HG02610 (cell line): ENCODE results near the gene ANXA6.
A peak's percentile ranks its signal among the peaks of the same experiment; 100 is the strongest.

Source experiments
- ATAC-seq: cut with Tn5 transposase; IDR thresholded peaks from one replicate; pipeline ENCODE4 v1.9.1; 2021; ENCODE audit warnings: mild to moderate bottlenecking, moderate library complexity; ENCODE audit not compliant: unreplicated experiment

Gene ANXA6

DNA sequence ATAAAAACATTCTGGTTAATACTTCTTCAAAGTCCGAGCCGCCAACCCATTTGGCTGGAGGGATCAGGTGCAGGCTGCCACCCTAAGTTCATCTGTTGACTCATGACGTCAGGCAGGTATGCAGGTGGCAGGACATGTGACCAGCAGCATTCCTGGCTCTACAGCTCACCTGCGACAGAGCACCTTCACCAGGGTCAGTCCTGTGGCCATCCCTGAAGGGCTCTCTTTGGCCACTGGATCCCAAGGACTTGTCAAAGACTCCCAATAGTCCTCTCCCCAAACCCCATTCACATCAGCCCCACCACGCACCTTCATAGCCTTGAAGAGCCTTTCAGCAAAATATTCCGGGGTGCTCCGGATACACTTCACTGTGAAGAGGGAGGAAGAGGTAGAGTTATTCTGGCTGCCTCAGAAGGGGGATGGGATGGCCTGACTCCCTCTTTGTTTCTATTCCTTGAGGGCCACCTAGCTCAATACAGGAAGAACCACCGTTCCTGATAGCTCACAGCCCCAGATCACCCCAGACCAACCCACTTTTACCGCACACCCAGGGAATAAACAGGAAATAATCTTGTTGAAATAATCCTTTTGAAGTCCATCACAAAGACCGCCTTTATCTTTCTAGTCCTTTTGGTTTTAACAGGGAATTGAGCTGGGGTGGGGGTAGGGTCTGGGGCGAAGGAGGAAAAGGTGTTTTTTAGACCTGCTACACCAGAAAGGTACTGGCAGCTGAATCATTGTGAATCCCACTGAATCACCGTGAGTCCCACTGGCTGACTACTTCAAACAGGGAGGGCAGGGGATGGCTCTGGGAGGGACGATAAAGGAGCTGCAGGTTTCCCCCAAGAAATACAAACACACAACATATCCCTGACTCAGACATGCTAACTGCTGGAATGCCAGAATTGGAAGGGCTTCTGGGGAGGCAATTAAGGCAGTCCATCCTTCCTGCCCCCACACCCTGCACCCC, 26.4 kb downstream of the ANXA6 start:
- no peak for ATAC-seq

DNA sequence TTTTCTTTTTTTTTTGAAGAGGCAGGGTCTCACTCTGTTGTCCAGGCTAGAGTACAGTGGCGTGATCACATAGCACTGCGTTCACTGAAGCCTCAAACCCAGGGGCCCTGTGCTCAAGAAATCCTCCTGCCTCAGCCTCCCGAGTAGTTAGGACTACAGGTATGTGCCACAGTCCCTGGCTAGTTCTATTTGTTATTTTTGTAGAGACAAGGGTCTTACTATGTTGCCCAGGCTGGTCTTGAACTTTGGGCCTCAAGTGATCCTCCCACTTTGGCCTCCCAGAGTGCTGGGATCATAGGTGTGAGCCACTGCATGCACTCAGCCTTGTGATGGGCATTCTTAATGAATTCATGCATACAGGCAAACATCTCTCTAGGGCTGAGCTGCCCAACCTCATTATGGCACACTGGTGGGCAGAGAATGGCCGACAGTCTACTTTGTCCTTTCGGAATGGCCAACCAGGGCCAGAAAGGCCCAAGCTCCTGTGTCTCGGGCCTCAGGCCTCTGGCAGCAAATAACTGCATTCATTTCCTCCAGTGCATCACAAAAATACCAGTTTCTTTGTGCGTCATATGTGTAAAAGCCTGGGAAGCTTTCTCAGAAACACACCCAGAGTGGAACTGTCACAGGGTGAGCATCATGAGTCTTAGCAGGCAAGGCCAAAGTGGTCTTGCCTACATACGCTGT, 27.2 kb downstream of the ANXA6 start:
- no peak for ATAC-seq

- no peak for ATAC-seq
These were observed 28.8 kb downstream of the ANXA6 start for GRCh38 chr5:151128817-151129216.

GRCh38 chr5:151127926-151128325, 29.7 kb downstream of the ANXA6 start:
- no peak for ATAC-seq

- ATAC-seq, result no peak
These were observed 31.4 kb downstream of the ANXA6 start for GRCh38 chr5:151126199-151126645.

DNA sequence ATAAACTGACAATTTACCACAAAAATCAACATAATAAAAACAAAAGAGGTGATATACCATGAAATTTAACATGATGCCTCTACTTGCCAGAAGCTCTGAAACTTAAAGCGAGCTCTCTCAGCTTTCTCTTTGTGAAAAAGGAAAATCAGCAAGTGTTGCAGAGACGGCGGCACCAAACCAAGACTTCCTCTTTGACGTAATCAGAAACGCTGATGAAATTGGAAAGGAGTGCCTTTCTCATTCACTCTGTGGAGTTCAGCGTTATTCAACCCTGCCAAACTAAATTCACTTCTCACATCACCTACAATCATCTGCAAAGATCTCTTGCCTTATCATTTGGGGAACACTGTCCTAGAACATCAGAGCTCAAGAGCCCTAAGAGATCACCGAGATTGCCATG, 32.2 kb downstream of the ANXA6 start:
- ATAC-seq, result no peak

DNA sequence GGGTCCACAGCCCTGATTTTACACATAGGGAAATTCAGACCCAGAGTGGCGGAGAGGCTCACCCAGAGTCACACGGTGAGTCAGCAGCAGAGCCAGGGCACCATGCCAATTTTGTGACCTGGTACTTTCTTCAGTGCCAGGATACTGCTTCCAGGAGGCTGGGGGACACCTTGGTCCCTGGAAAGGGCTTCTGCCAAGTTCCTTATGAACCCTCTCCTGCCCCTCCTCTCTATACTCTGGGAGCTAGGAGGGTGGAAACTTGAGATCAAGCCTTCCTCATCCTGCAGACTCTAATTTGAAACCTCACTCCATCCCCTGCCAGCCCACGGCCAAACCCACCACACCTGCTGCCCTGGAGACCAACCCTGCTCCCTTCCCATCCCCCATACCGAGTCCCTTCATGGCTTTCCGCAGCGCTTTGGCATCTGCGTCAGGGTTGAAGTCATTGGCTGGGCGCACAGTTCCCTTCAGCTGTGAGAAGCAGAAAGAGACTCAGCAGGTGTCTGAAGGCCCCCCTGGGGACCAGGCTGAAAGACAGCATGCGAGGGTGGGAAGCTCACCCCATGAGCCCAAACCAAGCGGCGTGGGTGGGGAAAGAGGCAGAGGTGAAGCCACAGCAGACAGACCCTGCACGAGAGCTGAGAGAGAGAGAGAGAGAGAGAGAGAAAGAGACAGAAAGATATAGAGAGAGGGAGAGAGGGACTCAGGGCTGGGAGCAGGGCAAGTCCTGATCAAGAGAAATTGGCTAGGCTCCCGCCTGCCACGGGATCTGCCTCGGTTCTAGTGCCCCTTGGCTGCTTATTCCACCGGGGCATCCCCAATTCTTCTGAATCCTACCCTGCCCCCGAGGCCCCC, 33.5 kb downstream of the ANXA6 start:
- peak; percentile 81 for ATAC-seq

- no peak for ATAC-seq
These were observed 34.8 kb downstream of the ANXA6 start for GRCh38 chr5:151122828-151123227.

DNA sequence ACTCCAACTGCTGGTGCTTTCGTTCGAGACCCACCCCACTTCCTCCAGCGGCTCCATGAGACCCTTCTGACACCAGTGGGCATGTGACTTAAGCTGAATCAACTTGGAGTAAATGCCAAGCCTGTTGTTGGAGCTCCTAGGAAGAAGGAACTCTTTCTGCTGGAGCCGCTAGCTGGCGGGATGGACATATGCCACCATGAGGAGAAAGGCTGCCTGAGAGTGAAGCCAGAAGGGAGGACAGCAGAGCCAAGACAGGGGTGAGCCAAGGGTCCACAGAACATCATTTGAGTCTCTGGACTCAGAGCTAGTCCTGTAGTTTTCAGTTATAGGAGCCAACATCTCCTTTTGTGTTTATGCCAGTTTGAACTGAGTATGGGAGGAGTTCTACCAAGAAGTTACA, 35.9 kb downstream of the ANXA6 start:
- ATAC-seq, result no peak

- ATAC-seq, result no peak
These were observed 36.5 kb downstream of the ANXA6 start for GRCh38 chr5:151121095-151121494.

- no peak for ATAC-seq
These were observed 38.5 kb downstream of the ANXA6 start for GRCh38 chr5:151118913-151119575.

GRCh38 chr5:151115272-151115905, 42.2 kb downstream of the ANXA6 start:
- peak; percentile 33 for ATAC-seq

GRCh38 chr5:151113651-151114050, 43.9 kb downstream of the ANXA6 start:
- ATAC-seq, result peak; percentile 26

- peak; percentile 36 for ATAC-seq
These were observed 46.6 kb downstream of the ANXA6 start for GRCh38 chr5:151110992-151111391.

DNA sequence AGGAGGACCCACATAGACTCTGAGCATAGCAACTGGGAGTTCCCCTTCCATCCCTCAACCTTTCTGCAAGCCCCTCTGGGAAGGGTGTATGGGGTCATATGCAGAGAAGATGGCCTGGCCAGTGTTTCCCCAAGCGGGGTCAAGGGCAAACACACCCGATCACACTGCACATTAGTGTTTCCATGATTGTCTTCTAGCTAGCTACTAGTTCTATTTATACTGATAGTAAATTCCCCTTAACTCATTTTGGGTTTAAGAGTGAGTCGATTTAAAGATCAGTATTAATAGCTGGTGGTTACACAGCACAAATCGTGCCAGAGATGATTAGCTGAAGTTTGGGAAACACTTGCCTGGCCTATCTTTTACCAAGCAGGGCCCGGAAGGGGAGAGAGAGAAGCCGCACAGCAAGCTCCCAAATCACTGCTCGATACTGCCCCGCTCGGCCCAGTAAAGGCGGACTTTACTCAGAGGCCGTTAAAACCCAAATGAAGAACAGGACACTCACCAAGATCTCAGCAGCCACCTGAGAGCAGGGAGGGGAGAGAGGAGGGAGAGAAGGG, 47.4 kb downstream of the ANXA6 start:
- ATAC-seq, result peak; percentile 66

DNA sequence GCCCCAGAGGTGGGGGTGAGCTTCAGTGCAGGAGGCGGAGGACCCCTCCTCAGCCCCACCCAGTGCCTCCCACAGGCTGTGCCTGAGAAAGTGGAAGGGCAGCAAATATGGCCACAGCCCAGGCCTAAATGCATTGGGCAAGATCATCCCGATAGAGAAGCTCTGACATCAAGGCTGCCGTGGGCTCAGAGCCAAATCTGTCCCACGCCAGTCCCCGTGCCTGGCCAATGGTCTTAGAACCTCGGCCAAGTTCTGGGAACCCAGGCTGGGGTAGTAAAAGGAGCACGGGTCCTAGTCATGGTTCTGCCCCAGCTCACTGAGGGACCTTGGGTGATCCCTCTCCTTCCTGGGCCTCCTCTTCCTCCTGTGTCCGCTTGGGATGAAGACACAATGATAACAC, 49.0 kb downstream of the ANXA6 start:
- no peak for ATAC-seq

DNA sequence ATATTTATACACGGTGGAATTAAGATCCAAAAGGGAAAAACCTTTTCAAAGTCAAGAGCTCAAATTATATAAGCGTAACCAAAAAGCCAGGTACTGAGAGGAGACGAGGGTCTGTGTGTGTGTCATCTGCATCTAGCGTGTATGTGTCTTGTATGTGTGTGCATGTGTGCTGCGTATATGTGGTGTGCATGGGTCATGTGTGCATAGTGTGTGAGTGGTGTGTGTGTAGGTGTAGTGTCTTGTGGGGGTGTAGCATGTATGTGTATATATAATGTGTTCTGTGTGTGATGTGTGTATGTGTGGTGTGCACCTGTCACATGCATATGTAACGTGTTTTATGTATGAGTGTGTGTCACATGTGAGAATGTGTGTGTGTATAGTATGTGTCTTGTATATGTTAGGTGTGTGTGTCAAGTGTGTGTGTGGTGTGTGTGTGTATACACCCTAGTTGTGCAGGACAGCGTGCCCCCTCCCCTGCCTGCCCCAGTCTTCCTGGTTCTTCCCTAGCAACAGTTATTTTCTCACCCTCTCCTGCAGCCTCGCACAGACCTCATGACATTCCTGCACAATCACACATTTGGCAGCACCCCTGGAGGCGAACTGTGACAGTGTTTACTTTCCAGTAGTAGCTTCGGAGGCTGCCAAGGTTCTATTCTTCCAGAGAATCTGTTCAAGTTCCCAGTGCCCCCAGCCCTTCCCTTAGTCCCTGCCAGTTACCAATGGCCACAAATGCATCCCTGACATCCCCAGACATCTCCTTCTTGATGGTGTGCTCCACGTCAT, 49.6 kb downstream of the ANXA6 start:
- no peak for ATAC-seq

DNA sequence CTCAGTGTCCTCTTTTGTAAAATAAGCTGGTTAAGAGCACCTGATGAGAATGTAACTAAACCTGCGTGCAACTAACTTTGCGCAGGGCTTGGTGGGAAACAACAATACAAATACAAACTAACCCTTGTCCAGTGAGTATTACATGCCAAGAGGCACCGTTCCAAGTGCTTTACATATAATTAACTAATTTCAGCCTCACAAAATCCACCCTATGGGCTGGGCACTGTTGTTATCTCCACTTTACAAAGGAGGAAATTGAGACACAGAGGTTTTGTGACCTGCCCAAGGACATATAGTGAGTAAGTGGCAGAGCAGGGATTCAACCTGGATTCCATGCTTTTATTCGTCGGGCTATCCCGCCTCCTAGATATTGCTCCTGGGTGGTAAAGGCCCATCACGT, 50.5 kb downstream of the ANXA6 start:
- no peak for ATAC-seq

DNA sequence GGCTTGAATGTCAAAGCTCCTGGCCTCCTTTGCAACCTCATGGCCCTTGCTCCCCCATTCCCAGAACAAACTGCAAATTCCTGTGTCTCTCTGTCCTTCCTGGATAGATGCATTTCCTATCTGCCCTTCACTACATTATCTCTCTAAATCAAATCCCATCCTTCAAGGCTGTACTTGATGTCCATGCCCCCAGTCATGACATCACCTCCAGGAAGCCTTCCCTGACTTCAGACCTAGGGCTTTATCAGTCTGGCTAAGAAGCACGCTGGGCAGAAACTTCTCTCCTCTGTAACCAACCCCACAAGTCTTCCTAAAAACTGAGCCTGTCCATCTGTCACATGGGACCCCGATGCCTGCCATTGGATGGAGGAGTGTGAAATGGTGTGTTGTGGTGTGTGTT, 51.1 kb downstream of the ANXA6 start:
- no peak for ATAC-seq
